Gastroesophageal sphincter (tissue), 4 donors: ENCODE results near the gene ZNF385B. TPM values are rescaled to one million over a fixed set of nuclear protein-coding genes. Genes with fewer than 3 reads are reported as not detected.

ENCODE experiments used
- ATAC-seq: fragments of 150-250 bp; one replicate; pipeline ENCODE4 v1.9.1; 2016; ENCODE audit warnings: mild to moderate bottlenecking, moderate library complexity
- H3K27ac ChIP-seq, 4 donors: fragments of 200-600 bp; sonication (generic) in 3 of 4; 1 replicate in 3 of 4; 2 replicates in 1 of 4; pipeline ENCODE4 v1.5.1; 2016 to 2019
- H3K27me3 ChIP-seq: fragments of 200-600 bp; sonication (generic); one replicate; pipeline ENCODE4 v1.5.1; 2019
- H3K36me3 ChIP-seq, 2 donors: fragments of 200-600 bp; sonication (generic); one replicate each; pipeline ENCODE4 v1.5.1; 2019; ENCODE audit warnings: control low read depth in 1 of 2
- H3K4me1 ChIP-seq, 3 donors: fragments of 200-600 bp; sonication (generic); 1 replicate in 2 of 3; 2 replicates in 1 of 3; pipeline ENCODE4 v1.5.1; 2016 to 2019; ENCODE audit warnings: control low read depth in 2 of 3
- H3K4me3 ChIP-seq, 2 donors: fragments of 200-600 bp; sonication (generic); one replicate each; pipeline ENCODE4 v1.5.1; 2019; ENCODE audit warnings: mild to moderate bottlenecking in 1 of 2, moderate library complexity in 1 of 2
- H3K9me3 ChIP-seq, 3 donors: fragments of 200-600 bp; sonication (generic); one replicate each; pipeline ENCODE4 v1.5.1; 2017 to 2019; ENCODE audit warnings: control low read depth in 2 of 3
- EP300 ChIP-seq: sonication (generic); formaldehyde crosslinking; IDR thresholded peaks from one replicate; pipeline ENCODE4 v1.6.1; 2017; ENCODE audit warnings: antibody characterized with exemption, mild to moderate bottlenecking
- POLR2A ChIP-seq, 2 donors: fragments of 450-650 bp; IDR thresholded peaks; one replicate each; pipeline ENCODE4 v1.6.1; 2017; ENCODE audit warnings: antibody characterized with exemption in 2 of 2, mild to moderate bottlenecking in 2 of 2, moderate library complexity in 1 of 2
- POLR2AphosphoS5 ChIP-seq: sonication (generic); formaldehyde crosslinking; IDR thresholded peaks from one replicate; pipeline ENCODE4 v1.6.1; 2017; ENCODE audit warnings: antibody characterized with exemption
- WGBS, 2 donors: methylation state at CpG; one replicate each; pipeline ENCODE4 v1.1.5; 2018; ENCODE audit warnings: low coverage in 1 of 2; 5-methylcytosine and 5-hydroxymethylcytosine counted together
- total RNA-seq, 4 donors: library from RNA; depleted of rRNA; stranded (reverse); fragments of >200 nt; gene quantifications; one replicate each; pipeline ENCODE4 v1.1.0, GENCODE V29; 2016
- TF ChIP-seq, protein P1 (sequence below), 4 experiments: fragments of 200-600 bp in 2 of 4; fragments of 450-650 bp in 2 of 4; sonication (generic) in 1 of 4; IDR thresholded peaks; one replicate each; pipeline ENCODE4 v1.5.1; 2017 to 2019; ENCODE audit warnings: antibody characterized with exemption in 4 of 4, mild to moderate bottlenecking in 2 of 4, moderate library complexity in 2 of 4

Gene ZNF385B
- total RNA-seq, result 1 to 10 TPM; 2.7 to 7.6 (median 3.9) TPM

DNA sequence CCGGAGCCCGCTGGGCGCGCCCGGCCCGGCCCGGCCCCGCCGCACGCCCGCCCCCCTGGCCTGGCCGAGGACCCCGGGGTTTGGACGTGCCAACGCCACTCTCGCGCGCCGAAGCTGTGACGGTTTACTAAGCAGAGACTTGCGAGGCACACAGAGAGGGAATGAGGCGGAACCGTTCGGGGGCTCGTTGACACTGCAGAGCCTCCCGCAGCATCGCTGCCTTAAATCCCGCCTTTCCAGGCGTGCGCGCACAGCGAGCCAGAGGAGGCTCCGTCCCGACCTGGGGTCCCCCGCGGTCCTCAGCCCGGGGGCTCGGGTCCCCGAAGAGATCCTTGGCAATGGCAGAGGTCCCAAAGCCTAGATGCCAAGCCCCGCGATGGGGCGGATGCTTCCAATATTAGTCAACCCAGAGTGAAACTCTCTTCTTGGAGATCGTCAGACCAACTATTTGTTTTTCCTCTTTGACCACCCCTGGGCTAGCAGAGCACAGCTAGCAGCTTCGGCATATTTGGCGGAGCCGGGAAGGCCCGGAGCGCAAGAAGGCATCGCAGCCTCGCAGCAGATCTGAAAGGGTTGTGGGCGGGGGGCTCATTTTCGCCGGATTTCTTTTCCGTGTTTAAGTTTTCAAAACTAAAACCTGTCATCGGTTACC lies at the start of gene ZNF385B:
Gene ZNF385B, minus strand, starts transcription at position 197 of the 652 bp plus-strand sequence.
- TF ChIP-seq EP300 (no peak), POLR2AphosphoS5 (no peak), POLR2A (IDR thresholded peaks at IDR 0.05) (no peak)
- TF ChIP-seq, protein P1, sequence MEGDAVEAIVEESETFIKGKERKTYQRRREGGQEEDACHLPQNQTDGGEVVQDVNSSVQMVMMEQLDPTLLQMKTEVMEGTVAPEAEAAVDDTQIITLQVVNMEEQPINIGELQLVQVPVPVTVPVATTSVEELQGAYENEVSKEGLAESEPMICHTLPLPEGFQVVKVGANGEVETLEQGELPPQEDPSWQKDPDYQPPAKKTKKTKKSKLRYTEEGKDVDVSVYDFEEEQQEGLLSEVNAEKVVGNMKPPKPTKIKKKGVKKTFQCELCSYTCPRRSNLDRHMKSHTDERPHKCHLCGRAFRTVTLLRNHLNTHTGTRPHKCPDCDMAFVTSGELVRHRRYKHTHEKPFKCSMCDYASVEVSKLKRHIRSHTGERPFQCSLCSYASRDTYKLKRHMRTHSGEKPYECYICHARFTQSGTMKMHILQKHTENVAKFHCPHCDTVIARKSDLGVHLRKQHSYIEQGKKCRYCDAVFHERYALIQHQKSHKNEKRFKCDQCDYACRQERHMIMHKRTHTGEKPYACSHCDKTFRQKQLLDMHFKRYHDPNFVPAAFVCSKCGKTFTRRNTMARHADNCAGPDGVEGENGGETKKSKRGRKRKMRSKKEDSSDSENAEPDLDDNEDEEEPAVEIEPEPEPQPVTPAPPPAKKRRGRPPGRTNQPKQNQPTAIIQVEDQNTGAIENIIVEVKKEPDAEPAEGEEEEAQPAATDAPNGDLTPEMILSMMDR (IDR thresholded peaks at IDR 0.05), result no peak
- peak within 1 kb of the TSS; percentile 46 to 71 for H3K4me3 ChIP-seq
- ATAC-seq, result peak; percentile 52
- 6 to 17% methylated on average over 2 to 16 of the region's 55 CpGs for WGBS, 2 donors
- H3K9me3 ChIP-seq, result no peaks in the 10 kb centered on the region
- H3K4me1 ChIP-seq, result peaks cover 0 to 37% (median 0%) of the 10 kb centered on the region in 3 donors
- peak within 1 kb of the TSS; percentile 25 to 87 (median 84) for H3K27ac ChIP-seq
- H3K36me3 ChIP-seq, result no peaks in the 10 kb centered on the region
- H3K27me3 ChIP-seq, result peaks cover 18% of the 10 kb centered on the region

GRCh38 chr2:179910735-179911113 lies 49.3 kb upstream of the ZNF385B start:
- Histone ChIP-seq H3K4me3 (no peak overlapping the region), H3K9me3 (no peaks in the 10 kb centered on the region), H3K36me3 (no peaks in the 10 kb centered on the region), H3K27ac (no peak overlapping the region), H3K4me1 (no peaks in the 10 kb centered on the region), H3K27me3 (no peaks in the 10 kb centered on the region)
- TF ChIP-seq EP300, result no peak
- 64 to 73% methylated on average over 2 to 3 of the region's 3 CpGs for WGBS, 2 donors
- ATAC-seq, result no peak

DNA sequence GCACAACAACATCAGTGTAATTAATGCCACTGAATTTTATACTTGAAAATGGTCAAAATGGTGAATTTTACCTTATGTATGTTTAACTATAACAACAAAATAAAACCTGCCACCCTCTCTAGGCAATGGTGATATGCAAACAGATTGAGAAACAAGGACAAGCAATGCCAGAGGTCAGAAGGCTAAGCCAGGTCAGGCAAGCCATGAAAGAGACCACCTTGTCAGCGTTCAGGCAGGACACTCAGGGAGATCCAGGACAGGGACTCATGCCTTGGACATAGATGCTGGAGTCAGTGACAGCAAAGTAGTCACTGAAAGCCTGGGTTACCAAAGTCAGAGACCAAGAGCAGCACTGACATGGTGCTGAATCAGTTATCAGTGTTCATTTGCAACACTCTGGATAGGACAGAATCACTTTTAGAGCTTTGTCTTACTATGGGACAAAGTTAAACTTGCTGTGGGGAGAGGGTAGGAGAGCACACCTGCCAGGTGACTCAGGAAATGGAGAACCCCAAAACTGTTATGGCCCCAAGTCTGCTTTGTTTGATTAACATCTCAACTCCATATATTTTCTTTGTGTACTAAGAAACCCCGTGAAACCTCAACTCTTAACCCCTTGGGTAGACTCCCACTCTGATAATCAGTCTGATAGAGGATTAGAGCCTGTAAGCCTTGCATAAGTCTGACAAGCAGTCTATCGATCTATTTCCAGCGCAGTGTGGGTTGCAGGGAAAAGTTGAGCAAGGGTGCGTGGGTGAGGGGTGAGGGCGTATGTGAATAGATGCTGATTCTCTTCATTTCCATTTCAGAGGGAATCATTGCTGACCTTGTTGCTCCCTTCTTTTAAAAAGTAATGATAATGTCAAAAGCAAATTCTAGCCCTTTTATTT lies 48.7 kb upstream of the ZNF385B start:
- no peak for ATAC-seq
- no peaks in the 10 kb centered on the region for H3K27me3 ChIP-seq
- WGBS, 2 donors, result 59 to 62% methylated on average over 3 to 6 of the region's 6 CpGs
- no peak for TF ChIP-seq POLR2AphosphoS5
- TF ChIP-seq, protein P1 (IDR thresholded peaks at IDR 0.05), result no peak
- no peak for TF ChIP-seq EP300
- no peak for TF ChIP-seq POLR2A (IDR thresholded peaks at IDR 0.05)
- H3K9me3 ChIP-seq, result no peaks in the 10 kb centered on the region
- no peak overlapping the region for H3K4me3 ChIP-seq
- H3K27ac ChIP-seq, result no peak overlapping the region
- H3K36me3 ChIP-seq, result no peaks in the 10 kb centered on the region
- no peaks in the 10 kb centered on the region for H3K4me1 ChIP-seq

DNA sequence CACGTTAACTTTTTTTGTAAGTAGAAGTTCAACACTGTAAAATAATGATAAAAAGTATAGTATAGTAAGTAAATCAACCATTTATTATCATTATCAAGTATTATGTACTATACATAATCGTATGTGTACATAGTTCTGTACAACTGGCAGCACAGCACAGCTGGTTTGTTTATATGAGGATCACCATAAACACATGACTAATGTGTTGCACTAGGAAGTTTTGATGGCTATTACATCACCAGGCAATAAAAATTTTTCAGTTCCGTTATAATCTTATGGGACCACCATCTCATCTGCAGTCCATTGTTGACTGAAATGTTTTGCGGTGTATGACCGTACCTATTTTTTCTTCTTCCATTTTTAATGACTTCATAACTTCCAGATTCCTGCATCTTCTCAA lies 39.2 kb upstream of the ZNF385B start:
- peaks cover 0 to 6% (median 0%) of the 10 kb centered on the region in 3 donors for H3K9me3 ChIP-seq
- H3K4me3 ChIP-seq, result no peak overlapping the region
- no peaks in the 10 kb centered on the region for H3K27me3 ChIP-seq
- WGBS, 2 donors, result 66 to 75% methylated on average over 5 of the region's 5 CpGs
- H3K4me1 ChIP-seq, result no peaks in the 10 kb centered on the region
- H3K27ac ChIP-seq, result no peak overlapping the region
- TF ChIP-seq POLR2A (IDR thresholded peaks at IDR 0.05), result no peak
- TF ChIP-seq EP300, result no peak
- TF ChIP-seq, protein P1 (IDR thresholded peaks at IDR 0.05), result no peak
- TF ChIP-seq POLR2AphosphoS5, result no peak
- ATAC-seq, result no peak
- H3K36me3 ChIP-seq, result no peaks in the 10 kb centered on the region

DNA sequence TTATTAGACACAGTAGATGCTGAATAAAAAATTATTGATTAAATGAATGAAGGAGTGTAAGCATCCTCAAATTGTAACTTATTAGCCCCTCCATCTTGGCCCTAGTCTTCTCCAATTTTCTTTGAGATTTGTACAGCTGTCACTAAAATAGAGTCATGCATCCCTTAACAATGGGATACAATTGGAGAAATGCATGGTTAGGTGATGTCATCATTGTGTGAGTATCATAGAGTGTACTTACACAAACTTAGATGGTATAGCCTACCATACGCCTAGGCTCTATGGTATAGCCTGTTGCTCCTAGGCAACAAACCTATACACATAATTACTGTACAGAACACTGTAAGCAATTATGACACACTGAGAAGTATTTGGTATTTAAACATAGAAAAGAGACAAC lies 38.3 kb upstream of the ZNF385B start:
- Histone ChIP-seq H3K27ac (no peak overlapping the region), H3K9me3 (peaks cover 0 to 6% (median 0%) of the 10 kb centered on the region in 3 donors), H3K4me3 (no peak overlapping the region), H3K27me3 (no peaks in the 10 kb centered on the region), H3K36me3 (no peaks in the 10 kb centered on the region), H3K4me1 (no peaks in the 10 kb centered on the region)
- no peak for ATAC-seq
- 87 to 100% methylated on average over 1 of the region's 1 CpG for WGBS, 2 donors
- no peak for TF ChIP-seq POLR2A (IDR thresholded peaks at IDR 0.05)
- no peak for TF ChIP-seq EP300
- TF ChIP-seq POLR2AphosphoS5, result no peak
- TF ChIP-seq, protein P1 (IDR thresholded peaks at IDR 0.05), result no peak
